Measurements from ENCODE around the gene NPM3. TPM values are rescaled to one million over a fixed set of nuclear protein-coding genes. Genes with fewer than 3 reads are reported as not detected.

The NPM3 gene
- total and polyA plus RNA-seq, 2 of the 13 experiments (the other 11 are each of a cell fraction or from before 2014, with no cell fraction given) = 47.6 to 129 TPM

GRCh38 chr10:101818872-101819633, 35.8 kb upstream of the NPM3 start (continued):
- no peak for TF ChIP-seq ZBTB8A (CRISPR knock-in tag; IDR thresholded peaks at IDR 0.05; ENCODE audit: borderline replicate concordance, low read depth)
- TF ChIP-seq ZNF614 (CRISPR knock-in tag; IDR thresholded peaks at IDR 0.05; ENCODE audit: borderline replicate concordance) = peak; percentile 1; the same call in 1 of the 2 replicates
- TF ChIP-seq THAP8 (CRISPR knock-in tag; IDR thresholded peaks at IDR 0.05; ENCODE audit: borderline replicate concordance) = no peak
- TF ChIP-seq DRAP1 (CRISPR knock-in tag; IDR thresholded peaks at IDR 0.05) = peak; percentile 26; the same call in 1 of the 2 replicates
- no peak for TF ChIP-seq ZNF652 (CRISPR knock-in tag; IDR thresholded peaks at IDR 0.05; ENCODE audit: borderline replicate concordance, low read depth)
- 0 out of 2 replicates have a peak, but pooled peaks have one; percentile 42 for TF ChIP-seq ZSCAN21 (CRISPR knock-in tag; IDR thresholded peaks at IDR 0.05; ENCODE audit: borderline replicate concordance)
- TF ChIP-seq ELF4 (CRISPR knock-in tag; IDR thresholded peaks at IDR 0.05; ENCODE audit: borderline replicate concordance) = 0 out of 2 replicates have a peak, but pooled peaks have one; percentile 23
- no peak for TF ChIP-seq ATF5 (CRISPR knock-in tag; IDR thresholded peaks at IDR 0.05; ENCODE audit: low read depth)
- no peak for TF ChIP-seq CEBPZ (IDR thresholded peaks at IDR 0.05; ENCODE audit: low read length)
- TF ChIP-seq POLR2G (IDR thresholded peaks at IDR 0.05; ENCODE audit: low read depth, low read length) = peak; percentile 74
- peak; percentile 20; the same call in 1 of the 2 replicates for TF ChIP-seq TBX2 (CRISPR knock-in tag; IDR thresholded peaks at IDR 0.05; ENCODE audit: borderline replicate concordance)
- TF ChIP-seq RORA (CRISPR knock-in tag; IDR thresholded peaks at IDR 0.05) = no peak
- no peak for TF ChIP-seq ZFY (CRISPR knock-in tag; IDR thresholded peaks at IDR 0.05)
- no peak for TF ChIP-seq NR1H2 (CRISPR knock-in tag; IDR thresholded peaks at IDR 0.05; ENCODE audit: borderline replicate concordance, low read depth)
- no peak for TF ChIP-seq RNF219 (CRISPR knock-in tag; IDR thresholded peaks at IDR 0.05)
- no peak for TF ChIP-seq SP1 (IDR thresholded peaks at IDR 0.05)
- TF ChIP-seq SP1 (CRISPR knock-in tag; IDR thresholded peaks at IDR 0.05) = no peak
- TF ChIP-seq ZEB1 (IDR thresholded peaks at IDR 0.05; ENCODE audit: insufficient replicate concordance, low read depth) = no peak
- TF ChIP-seq ZNF367 (CRISPR knock-in tag; IDR thresholded peaks at IDR 0.05; ENCODE audit: borderline replicate concordance) = no peak
- peak; percentile 54; the same call in 1 of the 2 replicates for TF ChIP-seq ARHGAP35 (CRISPR knock-in tag; IDR thresholded peaks at IDR 0.05; ENCODE audit: borderline replicate concordance)

Data from HepG2 (cell line).